ENCODE measurements around the gene PECR. TPM values are rescaled to one million over a fixed set of nuclear protein-coding genes. Genes with fewer than 3 reads are reported as not detected.

PECR gene
- total and polyA plus RNA-seq, 12 donors: 5.3 to 22.2 (median 10.7) TPM

GRCh38 chr2:216101109-216101508 lies 19.5 kb upstream of the PECR start:
- Histone ChIP-seq H3K4me1 (replicated peaks in 1 of 2) (no peaks in the 10 kb centered on the region), H3K27ac (no peak overlapping the region), H3K9me3 (replicated peaks in 1 of 3) (no peaks in the 10 kb centered on the region), H3K27me3 (no peaks in the 10 kb centered on the region), H3K36me3 (replicated peaks in 1 of 2) (no peaks in the 10 kb centered on the region), H3K4me3 (no peak overlapping the region)
- intact Hi-C loops (cut with DNase I): no loop called here
- WGBS, 4 donors: 84 to 88% (median 87%) methylated on average over 4 of the region's 4 CpGs
- DNase-seq: no peak
- TF ChIP-seq CTCF (IDR thresholded peaks at IDR 0.05) (no peak), POLR2A (IDR thresholded peaks at IDR 0.05) (no peak)

GRCh38 chr2:216098421-216099334 lies 17.1 kb upstream of the PECR start:
- H3K4me3 ChIP-seq: no peak overlapping the region
- H3K27ac ChIP-seq: no peak overlapping the region
- H3K27me3 ChIP-seq: no peaks in the 10 kb centered on the region
- intact Hi-C loops (cut with DNase I): no loop called here
- H3K4me1 ChIP-seq (replicated peaks in 1 of 2): no peaks in the 10 kb centered on the region
- DNase-seq: no peak
- WGBS, 4 donors: 88 to 94% (median 90%) methylated on average over 9 of the region's 9 CpGs
- TF ChIP-seq CTCF (IDR thresholded peaks at IDR 0.05) (no peak), POLR2A (IDR thresholded peaks at IDR 0.05) (no peak)
- no peaks in the 10 kb centered on the region for H3K9me3 ChIP-seq (replicated peaks in 1 of 3)
- H3K36me3 ChIP-seq (replicated peaks in 1 of 2): no peaks in the 10 kb centered on the region

GRCh38 chr2:216094701-216095100 lies 13.1 kb upstream of the PECR start:
- Histone ChIP-seq H3K4me1 (replicated peaks in 1 of 2) (no peaks in the 10 kb centered on the region), H3K9me3 (replicated peaks in 1 of 3) (no peaks in the 10 kb centered on the region), H3K4me3 (no peak overlapping the region), H3K36me3 (replicated peaks in 1 of 2) (no peaks in the 10 kb centered on the region), H3K27ac (no peak overlapping the region), H3K27me3 (no peaks in the 10 kb centered on the region)
- TF ChIP-seq CTCF (IDR thresholded peaks at IDR 0.05) (no peak), POLR2A (IDR thresholded peaks at IDR 0.05) (no peak)
- no peak for DNase-seq
- intact Hi-C loops (cut with DNase I): no loop called here
- WGBS, 4 donors: 83 to 90% (median 85%) methylated on average over 3 of the region's 3 CpGs

GRCh38 chr2:216092646-216093045 lies 11.0 kb upstream of the PECR start:
- H3K27me3 ChIP-seq: no peaks in the 10 kb centered on the region
- H3K4me1 ChIP-seq (replicated peaks in 1 of 2): no peaks in the 10 kb centered on the region
- no peak overlapping the region for H3K4me3 ChIP-seq
- H3K9me3 ChIP-seq (replicated peaks in 1 of 3): no peaks in the 10 kb centered on the region
- TF ChIP-seq POLR2A (IDR thresholded peaks at IDR 0.05) (no peak), CTCF (IDR thresholded peaks at IDR 0.05) (no peak)
- H3K27ac ChIP-seq: no peak overlapping the region
- no peaks in the 10 kb centered on the region for H3K36me3 ChIP-seq (replicated peaks in 1 of 2)
- 64 to 83% (median 76%) methylated on average over 2 of the region's 2 CpGs for WGBS, 4 donors
- intact Hi-C loops (cut with DNase I): no loop called here
- DNase-seq: no peak
